Measurements from ENCODE around the gene FGFR4.
A peak's percentile ranks its signal among the peaks of the same experiment; 100 is the strongest.

The FGFR4 gene

DNA sequence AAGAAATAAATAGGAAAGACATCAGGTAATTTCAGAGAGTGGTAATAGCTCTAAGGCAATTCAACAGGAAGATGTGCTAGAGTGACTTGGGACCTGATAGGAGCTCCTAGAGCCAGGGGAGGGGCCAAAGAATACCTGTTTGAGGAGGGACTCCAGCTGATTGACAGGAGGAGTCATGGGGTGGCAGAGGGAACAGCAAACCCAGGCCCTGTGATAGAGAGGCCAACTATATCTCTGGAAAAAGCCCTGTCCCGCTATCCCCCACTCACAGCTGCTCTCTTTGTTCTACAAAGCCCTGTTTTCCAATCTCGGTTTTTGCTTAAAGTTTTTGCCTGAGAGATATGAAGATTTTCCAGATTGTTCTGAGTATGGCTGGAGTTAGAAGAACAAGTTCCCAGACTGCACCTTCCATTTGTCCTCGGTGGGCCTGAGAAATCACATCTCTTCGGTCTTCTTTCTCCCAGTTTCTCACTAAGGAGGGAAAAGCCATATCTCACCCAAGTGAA is 37.8 kb downstream of the FGFR4 start:
- peaks cover 14% of the 10 kb centered on the region for H3K4me1 Mint-ChIP-seq (ENCODE audit: low read depth)
- no peak overlapping the region for H3K27ac Mint-ChIP-seq
- no peaks in the 10 kb centered on the region for H3K36me3 Mint-ChIP-seq (ENCODE audit: low read depth)
- no peak overlapping the region for H3K4me3 Mint-ChIP-seq
- H3K27me3 Mint-ChIP-seq (ENCODE audit: low read depth) = no peaks in the 10 kb centered on the region
- DNase-seq (ENCODE audit: low spot score) = no peak
- H3K9me3 Mint-ChIP-seq = no peaks in the 10 kb centered on the region

DNA sequence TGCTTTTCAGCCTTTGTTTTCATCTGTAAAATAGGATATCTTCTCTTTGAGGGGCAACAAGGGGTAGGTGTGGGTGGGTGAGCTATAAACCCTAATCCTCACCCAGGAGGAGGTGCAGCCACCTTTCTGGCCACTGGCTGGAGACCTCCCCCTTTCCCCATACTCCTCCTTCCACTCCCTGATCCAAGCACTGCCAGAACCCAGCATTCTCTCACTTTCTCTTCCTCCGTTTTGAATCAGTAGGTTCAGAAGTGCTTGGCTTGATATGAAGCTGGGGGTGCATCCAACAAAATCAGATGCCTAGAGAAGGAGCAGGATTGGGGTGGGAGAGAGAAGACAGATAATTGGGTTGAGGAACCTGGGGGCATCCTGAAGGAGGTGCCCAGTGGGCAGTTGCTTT is 40.1 kb downstream of the FGFR4 start:
- Mint-ChIP-seq H3K27me3 (ENCODE audit: low read depth) (no peaks in the 10 kb centered on the region), H3K27ac (no peak overlapping the region), H3K36me3 (ENCODE audit: low read depth) (no peaks in the 10 kb centered on the region), H3K9me3 (no peaks in the 10 kb centered on the region), H3K4me3 (no peak overlapping the region), H3K4me1 (ENCODE audit: low read depth) (peaks cover 22% of the 10 kb centered on the region)
- no peak for DNase-seq (ENCODE audit: low spot score)

DNA sequence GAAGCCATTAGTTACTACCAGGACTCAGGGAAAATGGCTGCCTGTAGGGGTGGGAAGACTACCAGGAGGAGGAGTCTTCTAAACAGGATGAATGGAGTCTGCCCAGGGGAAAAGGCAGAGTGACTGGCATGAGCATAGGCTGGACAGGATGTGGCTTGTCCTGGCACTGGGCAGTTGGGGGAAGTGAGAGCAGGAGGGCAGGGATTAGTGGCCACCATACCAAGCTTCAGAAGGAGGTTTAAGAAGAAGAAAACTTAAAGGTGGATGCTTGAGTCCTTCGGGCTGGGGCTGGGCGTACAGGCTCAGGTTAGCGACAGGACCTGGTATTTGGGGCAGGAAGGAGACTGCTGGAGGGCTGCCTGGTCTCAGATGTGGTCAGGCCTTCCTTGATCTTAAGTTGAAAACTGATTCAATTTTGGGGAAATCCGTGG is 41.9 kb downstream of the FGFR4 start:
- H3K9me3 Mint-ChIP-seq = no peaks in the 10 kb centered on the region
- peak overlapping the region; percentile 49 for H3K4me3 Mint-ChIP-seq
- no peak for DNase-seq (ENCODE audit: low spot score)
- H3K27me3 Mint-ChIP-seq (ENCODE audit: low read depth) = no peaks in the 10 kb centered on the region
- H3K27ac Mint-ChIP-seq = peak overlapping the region; percentile 57
- peaks cover 22% of the 10 kb centered on the region for H3K4me1 Mint-ChIP-seq (ENCODE audit: low read depth)
- no peaks in the 10 kb centered on the region for H3K36me3 Mint-ChIP-seq (ENCODE audit: low read depth)

DNA sequence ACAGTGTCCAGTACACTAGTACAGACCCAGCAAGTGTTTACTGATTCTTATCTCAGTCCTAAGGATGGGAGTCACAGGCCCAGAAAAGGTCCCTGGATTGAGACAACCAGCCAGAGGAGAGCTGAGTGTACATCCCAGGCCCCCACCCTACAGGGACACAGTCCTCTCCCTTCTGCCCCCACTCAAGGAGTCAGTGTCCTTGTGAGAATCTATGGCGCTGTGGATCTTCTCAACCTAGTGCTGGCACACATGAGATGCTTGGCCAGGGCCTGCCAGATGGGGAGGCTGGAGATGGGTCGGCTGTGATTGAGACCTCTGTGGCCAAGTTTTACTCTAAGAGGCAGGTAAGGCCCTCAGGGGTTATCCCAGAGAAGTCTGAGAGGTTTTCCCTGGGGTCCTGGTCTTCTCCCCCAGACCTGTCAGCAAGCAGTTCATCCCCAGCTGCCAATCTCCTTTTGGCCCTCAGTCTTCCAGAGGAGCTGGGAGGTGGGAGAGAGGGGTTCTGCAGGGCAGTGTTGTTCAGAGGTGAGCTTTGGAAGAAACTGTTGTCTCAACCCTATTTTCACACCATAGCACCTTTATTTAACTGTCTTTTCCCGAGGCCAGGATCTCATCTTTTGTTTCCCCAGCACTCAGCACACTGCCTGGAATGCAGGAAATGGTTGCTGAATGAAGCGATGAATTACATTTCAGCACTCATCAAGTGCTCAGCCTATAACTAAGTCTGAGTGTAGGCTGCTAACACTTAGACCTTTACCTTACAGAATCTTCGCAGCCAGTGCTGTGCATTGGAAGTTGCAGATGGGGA is 43.7 kb downstream of the FGFR4 start:
- no peak overlapping the region for H3K27ac Mint-ChIP-seq
- no peaks in the 10 kb centered on the region for H3K9me3 Mint-ChIP-seq
- no peak for DNase-seq (ENCODE audit: low spot score)
- H3K36me3 Mint-ChIP-seq (ENCODE audit: low read depth) = peaks cover 10% of the 10 kb centered on the region
- H3K27me3 Mint-ChIP-seq (ENCODE audit: low read depth) = no peaks in the 10 kb centered on the region
- H3K4me1 Mint-ChIP-seq (ENCODE audit: low read depth) = peaks cover 24% of the 10 kb centered on the region
- no peak overlapping the region for H3K4me3 Mint-ChIP-seq

DNA sequence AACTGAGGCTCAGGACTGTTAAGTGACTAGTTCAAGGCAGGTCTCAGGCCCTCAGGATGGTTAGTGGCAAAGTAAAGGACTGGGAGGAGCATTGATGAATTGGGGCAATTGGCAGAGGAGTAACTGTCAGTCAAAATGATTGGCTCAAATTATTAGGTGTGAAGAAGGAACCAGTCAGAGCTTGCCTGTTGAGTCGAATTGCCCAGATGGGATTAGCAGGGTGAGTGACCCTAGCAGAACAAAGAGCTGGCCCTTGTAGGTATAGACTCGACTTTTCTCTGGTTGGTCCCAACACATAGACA is 44.3 kb downstream of the FGFR4 start:
- DNase-seq (ENCODE audit: low spot score) = no peak
- Mint-ChIP-seq H3K27me3 (ENCODE audit: low read depth) (no peaks in the 10 kb centered on the region), H3K4me1 (ENCODE audit: low read depth) (peaks cover 28% of the 10 kb centered on the region), H3K4me3 (no peak overlapping the region), H3K27ac (no peak overlapping the region), H3K36me3 (ENCODE audit: low read depth) (peaks cover 13% of the 10 kb centered on the region), H3K9me3 (no peaks in the 10 kb centered on the region)

DNA sequence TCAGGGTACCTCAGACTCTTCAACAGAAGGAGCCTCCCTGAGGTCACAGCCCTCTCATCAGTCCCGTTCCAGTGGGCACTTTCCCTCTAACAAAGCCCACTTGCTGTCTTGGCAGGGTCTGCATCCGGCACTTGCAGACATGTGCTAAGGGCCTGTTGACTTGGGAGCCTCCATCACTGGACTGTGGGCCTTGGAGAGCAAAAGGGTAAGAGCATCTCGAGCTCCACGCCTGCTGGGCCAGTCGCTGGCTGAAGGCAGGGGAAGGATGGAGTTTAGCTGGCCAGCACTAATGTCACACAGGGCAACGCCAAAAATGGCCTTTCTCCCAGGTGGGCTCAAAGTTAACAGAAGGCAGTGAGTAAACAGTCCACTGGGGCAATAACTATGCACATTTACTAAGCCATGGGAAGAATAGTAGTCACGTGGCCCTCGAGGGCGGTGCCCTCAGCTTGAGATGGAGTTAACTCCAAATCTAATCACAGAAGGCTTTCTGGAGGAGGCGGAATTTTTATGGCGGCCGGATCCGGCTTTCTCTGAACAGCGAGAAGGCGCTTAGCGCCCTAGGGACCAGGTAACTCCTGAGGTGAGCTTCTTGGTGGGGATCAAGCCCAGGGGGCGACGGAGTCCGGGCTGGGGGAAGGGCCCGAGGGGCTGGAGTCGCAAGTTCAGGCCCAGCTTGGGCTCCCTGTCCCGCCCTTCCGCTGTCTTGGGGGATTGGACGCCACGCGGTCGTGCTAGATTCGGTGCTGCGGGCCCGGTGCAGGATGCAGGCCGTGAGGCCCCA is 44.8 kb downstream of the FGFR4 start:
- peaks cover 19% of the 10 kb centered on the region for H3K36me3 Mint-ChIP-seq (ENCODE audit: low read depth)
- H3K9me3 Mint-ChIP-seq = no peaks in the 10 kb centered on the region
- H3K27me3 Mint-ChIP-seq (ENCODE audit: low read depth) = no peaks in the 10 kb centered on the region
- peaks cover 33% of the 10 kb centered on the region for H3K4me1 Mint-ChIP-seq (ENCODE audit: low read depth)
- H3K4me3 Mint-ChIP-seq = peak overlapping the region; percentile 27
- DNase-seq (ENCODE audit: low spot score) = no peak
- H3K27ac Mint-ChIP-seq = peak overlapping the region; percentile 79

DNA sequence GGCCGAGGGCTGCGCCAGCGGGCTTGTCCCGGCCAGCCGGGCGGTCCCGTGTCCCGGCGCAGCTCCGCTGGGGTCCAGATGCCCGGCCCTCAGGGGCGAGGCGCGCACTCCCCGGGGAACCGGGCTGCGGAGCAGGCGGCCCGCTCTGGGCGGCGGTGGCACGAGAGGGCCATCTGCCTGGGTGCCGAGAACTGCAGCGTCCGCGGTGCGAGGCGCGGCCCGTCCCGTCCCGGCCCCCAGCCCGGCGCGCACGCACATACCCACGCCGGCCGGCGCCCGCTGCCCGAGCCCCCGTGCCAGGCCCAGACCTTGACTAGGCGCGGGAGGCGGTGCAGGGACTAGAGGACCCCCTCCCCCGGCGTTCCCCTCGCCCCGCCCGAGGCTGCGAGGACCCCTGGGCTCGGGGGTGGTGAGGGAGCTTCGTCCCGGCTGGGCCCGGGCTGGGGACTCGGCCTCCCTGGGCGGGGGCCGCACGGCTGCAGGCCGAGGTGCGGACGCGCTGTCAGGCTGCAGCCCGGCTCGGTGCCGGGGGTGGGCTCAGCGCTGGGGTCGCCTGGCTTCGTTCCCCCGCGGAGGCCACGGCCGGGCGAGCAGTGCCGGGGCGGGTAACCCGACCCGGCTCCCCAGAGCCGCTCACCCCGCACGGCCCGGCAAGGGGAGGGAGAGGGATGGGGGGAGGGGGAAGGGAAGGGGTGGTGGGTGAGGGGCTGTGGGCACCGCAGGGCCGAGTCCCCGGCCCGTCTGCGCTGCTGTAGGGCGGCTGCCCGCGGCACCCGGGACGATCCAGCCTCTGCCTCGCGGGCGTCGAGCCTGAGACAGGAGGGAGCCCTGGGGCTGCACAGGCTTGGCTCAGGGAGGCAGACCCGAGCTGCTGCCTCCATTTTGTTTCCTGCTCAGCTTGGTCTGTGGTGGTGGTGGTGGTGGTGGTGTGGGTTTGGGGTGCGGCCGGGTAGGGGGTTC is 45.7 kb downstream of the FGFR4 start:
- H3K9me3 Mint-ChIP-seq = no peaks in the 10 kb centered on the region
- H3K27ac Mint-ChIP-seq = peak overlapping the region; percentile 72
- peak overlapping the region; percentile 2 for H3K4me3 Mint-ChIP-seq
- peak; percentile 29 for DNase-seq (ENCODE audit: low spot score)
- no peaks in the 10 kb centered on the region for H3K27me3 Mint-ChIP-seq (ENCODE audit: low read depth)
- H3K4me1 Mint-ChIP-seq (ENCODE audit: low read depth) = peaks cover 40% of the 10 kb centered on the region
- H3K36me3 Mint-ChIP-seq (ENCODE audit: low read depth) = peaks cover 26% of the 10 kb centered on the region

DNA sequence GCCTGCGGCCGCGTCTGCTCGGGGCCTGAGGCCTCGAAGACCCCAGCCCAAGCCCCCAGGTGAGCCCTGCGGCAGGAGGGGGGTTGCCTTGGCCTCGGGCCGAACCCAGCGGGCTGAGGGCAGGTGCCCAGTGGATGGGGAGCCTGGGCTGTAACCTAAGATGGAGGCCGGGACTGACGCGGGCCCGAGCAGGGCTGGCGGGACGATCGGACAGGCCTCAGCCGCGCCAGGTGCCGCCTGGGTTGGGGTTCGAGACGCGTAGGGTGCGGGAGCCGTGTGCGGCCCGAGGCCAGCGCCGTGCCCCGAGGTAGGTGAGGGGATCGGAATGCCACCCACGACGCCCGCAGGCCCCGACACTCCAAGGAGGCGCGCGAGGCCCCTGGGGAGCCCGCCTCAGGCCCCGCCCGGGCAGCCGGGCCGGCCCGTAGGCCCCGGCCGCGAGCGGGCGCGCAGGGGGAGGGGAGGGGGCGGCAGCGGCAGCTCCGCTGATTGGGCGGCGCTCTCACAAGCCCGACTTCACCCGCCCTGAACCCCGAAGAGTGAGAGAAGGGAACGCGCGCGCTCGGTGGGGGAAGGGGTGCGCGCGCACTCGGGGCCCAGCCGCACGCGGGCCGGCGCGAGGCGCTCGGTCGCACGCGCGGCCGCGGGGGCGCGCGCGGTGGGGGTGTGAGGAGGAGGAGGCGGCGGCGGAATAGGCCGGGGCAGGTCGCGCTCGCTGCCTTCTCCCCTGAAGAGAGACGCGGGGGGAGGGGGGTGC is 46.6 kb downstream of the FGFR4 start, which contains the start of gene NSD1:
Gene NSD1, plus strand, starts transcription at position 678 of the 757 bp plus-strand sequence. CDS start 1,331 bp downstream, outside the sequence.
- peak within 1 kb of the TSS; percentile 90 for H3K27ac Mint-ChIP-seq
- peaks cover 38% of the 10 kb centered on the region for H3K4me1 Mint-ChIP-seq (ENCODE audit: low read depth)
- peak; percentile 95 for DNase-seq (ENCODE audit: low spot score)
- no peaks in the 10 kb centered on the region for H3K27me3 Mint-ChIP-seq (ENCODE audit: low read depth)
- H3K4me3 Mint-ChIP-seq = peak within 1 kb of the TSS; percentile 95
- H3K36me3 Mint-ChIP-seq (ENCODE audit: low read depth) = peaks cover 31% of the 10 kb centered on the region
- H3K9me3 Mint-ChIP-seq = no peaks in the 10 kb centered on the region

DNA sequence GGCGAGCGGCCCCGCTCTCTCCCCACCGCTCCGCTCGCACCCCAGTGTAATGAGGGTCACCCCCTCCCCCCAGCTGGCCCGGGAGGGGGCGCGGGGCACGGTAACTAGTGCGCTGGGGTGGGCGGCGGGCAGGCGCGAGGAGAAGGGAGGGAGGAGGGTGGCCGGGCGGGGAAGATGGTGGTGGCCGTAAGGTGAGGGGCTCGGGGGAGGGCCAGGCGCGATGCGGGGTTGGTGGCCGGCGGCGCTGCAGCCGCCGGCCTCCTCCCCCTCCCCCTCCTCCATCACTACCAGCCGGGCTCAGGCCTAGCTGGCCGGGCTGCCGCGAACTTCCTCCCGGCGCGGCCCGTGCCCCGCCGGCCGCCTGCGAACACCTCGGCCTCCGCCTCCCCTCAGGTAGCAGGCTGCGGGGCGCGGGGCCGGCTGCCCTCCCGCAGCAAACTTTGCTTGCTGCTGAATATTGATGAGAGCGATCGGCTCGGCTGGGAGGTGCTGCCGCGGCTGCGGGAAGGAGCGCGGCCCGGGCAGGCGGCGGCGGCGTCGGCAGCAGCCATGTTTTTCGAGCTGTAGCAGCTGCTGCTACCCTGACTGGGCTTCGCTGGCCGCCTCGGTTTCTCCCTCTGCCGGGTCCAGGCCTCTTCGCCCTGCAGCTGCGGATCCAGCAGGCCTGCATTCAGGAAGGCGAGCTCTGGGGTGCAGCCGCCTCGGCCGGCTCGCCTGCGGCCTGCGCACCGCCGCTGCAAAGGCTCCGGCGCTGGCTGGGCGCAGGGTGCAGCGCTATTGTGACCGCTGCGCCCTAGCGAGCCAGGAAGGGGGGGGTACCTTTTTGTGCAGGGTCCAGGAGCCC is 47.4 kb downstream of the FGFR4 start:
- H3K4me1 Mint-ChIP-seq (ENCODE audit: low read depth) = peaks cover 30% of the 10 kb centered on the region
- peak; percentile 51 for DNase-seq (ENCODE audit: low spot score)
- H3K9me3 Mint-ChIP-seq = no peaks in the 10 kb centered on the region
- peak overlapping the region; percentile 95 for H3K4me3 Mint-ChIP-seq
- H3K27me3 Mint-ChIP-seq (ENCODE audit: low read depth) = no peaks in the 10 kb centered on the region
- peaks cover 32% of the 10 kb centered on the region for H3K36me3 Mint-ChIP-seq (ENCODE audit: low read depth)
- H3K27ac Mint-ChIP-seq = peak overlapping the region; percentile 90

DNA sequence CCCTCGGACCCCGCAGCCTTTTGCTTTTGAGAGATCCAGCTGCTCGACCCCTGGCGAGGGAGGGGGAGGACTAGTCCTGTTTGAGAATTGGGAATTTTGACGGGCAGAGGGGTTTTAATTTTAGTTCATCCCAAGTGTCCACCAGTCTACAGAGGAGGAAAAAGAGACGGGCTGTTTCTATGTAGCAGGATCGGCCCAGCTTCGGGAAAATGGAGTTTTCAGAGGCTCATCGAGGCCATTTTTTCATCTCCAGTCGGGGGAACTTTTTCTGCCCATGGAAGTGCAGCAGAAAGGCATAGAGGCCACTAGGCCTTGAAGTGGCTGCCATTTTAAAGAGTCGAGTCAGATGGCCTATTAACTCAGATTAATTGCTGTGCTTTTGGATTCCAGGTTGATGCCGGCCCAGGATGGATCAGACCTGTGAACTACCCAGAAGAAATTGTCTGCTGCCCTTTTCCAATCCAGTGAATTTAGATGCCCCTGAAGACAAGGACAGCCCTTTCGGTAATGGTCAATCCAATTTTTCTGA is 48.0 kb downstream of the FGFR4 start:
- H3K27me3 Mint-ChIP-seq (ENCODE audit: low read depth) = no peaks in the 10 kb centered on the region
- H3K9me3 Mint-ChIP-seq = no peaks in the 10 kb centered on the region
- peaks cover 36% of the 10 kb centered on the region for H3K36me3 Mint-ChIP-seq (ENCODE audit: low read depth)

DNA sequence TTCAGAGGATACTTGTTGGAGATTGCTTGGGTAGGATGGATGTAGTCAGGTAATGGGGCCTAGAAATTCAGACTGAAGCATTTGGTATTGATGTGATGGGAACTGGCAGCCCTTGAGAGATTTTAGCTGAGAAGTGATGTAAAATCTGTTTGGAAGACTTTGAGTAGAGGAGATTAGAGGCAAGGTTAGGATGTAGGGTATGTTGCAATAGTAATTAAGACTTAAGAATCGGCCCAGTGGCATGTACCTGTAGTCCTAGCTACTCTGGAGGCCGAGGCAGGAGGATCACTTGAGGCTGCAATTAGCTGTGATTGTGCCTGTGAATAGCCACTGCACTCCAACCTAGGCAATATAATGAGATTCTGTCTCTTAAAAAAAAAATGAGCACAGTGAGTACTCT is 53.6 kb downstream of the FGFR4 start:
- peaks cover 34% of the 10 kb centered on the region for H3K4me1 Mint-ChIP-seq (ENCODE audit: low read depth)
- H3K27me3 Mint-ChIP-seq (ENCODE audit: low read depth) = no peaks in the 10 kb centered on the region
- H3K27ac Mint-ChIP-seq = no peak overlapping the region
- H3K9me3 Mint-ChIP-seq = no peaks in the 10 kb centered on the region
- no peak for DNase-seq (ENCODE audit: low spot score)
- peaks cover 54% of the 10 kb centered on the region for H3K36me3 Mint-ChIP-seq (ENCODE audit: low read depth)
- no peak overlapping the region for H3K4me3 Mint-ChIP-seq

More for the DNA sequence above, 48.0 kb downstream of the FGFR4 start:
- DNase-seq (ENCODE audit: low spot score) = no peak
- Mint-ChIP-seq H3K4me3 (peak overlapping the region; percentile 95), H3K4me1 (ENCODE audit: low read depth) (peaks cover 24% of the 10 kb centered on the region), H3K27ac (peak overlapping the region; percentile 90)

DNA sequence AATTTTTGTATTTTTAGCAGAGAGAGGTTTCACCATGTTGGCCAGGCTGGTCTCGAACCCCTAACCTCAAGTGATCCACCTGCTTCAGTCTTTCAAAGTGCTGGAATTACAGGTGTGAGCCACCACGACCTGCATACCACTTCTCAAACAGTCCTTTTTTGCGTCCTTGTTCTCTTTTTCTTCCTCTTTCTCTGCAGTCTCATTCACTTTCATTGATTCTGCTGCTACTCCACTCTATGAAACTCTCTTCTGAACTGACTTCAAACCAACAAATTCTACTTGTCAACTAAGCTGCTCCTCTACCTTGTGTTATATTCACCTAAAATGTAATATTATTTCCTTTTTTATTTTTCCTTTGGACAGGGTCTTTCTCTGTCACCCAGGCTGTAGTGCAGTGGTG is 54.8 kb downstream of the FGFR4 start:
- no peak for DNase-seq (ENCODE audit: low spot score)

More for the DNA sequence above, 54.8 kb downstream of the FGFR4 start:
- Mint-ChIP-seq H3K4me3 (no peak overlapping the region), H3K36me3 (ENCODE audit: low read depth) (peaks cover 45% of the 10 kb centered on the region), H3K27me3 (ENCODE audit: low read depth) (no peaks in the 10 kb centered on the region), H3K9me3 (no peaks in the 10 kb centered on the region), H3K4me1 (ENCODE audit: low read depth) (peaks cover 24% of the 10 kb centered on the region), H3K27ac (peak overlapping the region; percentile 10)

All from T-helper 2 cell treated with Interferon-gamma antibody and Interleukin-4, amounts not matched to agents 5 μg/mL and 100 μg/mL, for 36 hours (primary cell).